ENCODE measurements around the gene FLT1. TPM values are rescaled to one million over a fixed set of nuclear protein-coding genes. Genes with fewer than 3 reads are reported as not detected.

FLT1 gene
- total RNA-seq, 1 donor from 2014 or later, result 6.5 TPM

DNA sequence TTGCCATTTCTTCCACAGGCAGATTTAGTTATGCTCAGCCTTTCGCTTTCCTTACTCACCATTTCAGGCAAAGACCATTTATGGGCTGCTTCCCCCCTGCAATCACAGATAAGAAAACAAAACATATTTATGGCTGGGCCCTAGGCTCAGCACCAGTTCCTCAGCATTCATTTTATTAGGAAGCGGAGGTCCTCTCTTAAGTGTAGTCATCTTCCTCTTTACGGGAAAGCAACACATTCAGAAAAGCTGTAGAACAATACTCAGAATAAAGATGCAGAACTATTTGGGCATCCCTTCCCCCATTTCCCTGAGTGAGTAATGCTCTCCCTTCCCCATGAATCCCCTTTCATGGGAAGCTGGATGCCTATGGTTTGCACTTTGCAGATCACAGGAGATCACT is 27.9 kb downstream of the FLT1 start:
- H3K27ac Mint-ChIP-seq, result no peak overlapping the region
- no peaks in the 10 kb centered on the region for H3K9me3 Mint-ChIP-seq
- H3K36me3 Mint-ChIP-seq, result no peaks in the 10 kb centered on the region
- H3K4me3 Mint-ChIP-seq, result no peak overlapping the region
- H3K4me1 Mint-ChIP-seq, result peaks cover 2% of the 10 kb centered on the region
- DNase-seq (ENCODE audit: low spot score in 2 of 2, unreplicated experiment in 2 of 2), result no peak
- H3K27me3 Mint-ChIP-seq (ENCODE audit: low read depth), result no peaks in the 10 kb centered on the region
- no peak for TF ChIP-seq CTCF (IDR thresholded peaks at IDR 0.05; ENCODE audit: unreplicated experiment)

GRCh38 chr13:28466151-28466550 is 28.8 kb downstream of the FLT1 start:
- Mint-ChIP-seq H3K9me3 (peaks cover 3% of the 10 kb centered on the region), H3K36me3 (no peaks in the 10 kb centered on the region), H3K4me3 (no peak overlapping the region), H3K27ac (no peak overlapping the region), H3K4me1 (peaks cover 2% of the 10 kb centered on the region), H3K27me3 (ENCODE audit: low read depth) (no peaks in the 10 kb centered on the region)
- no peak for TF ChIP-seq CTCF (IDR thresholded peaks at IDR 0.05; ENCODE audit: unreplicated experiment)
- DNase-seq (ENCODE audit: low spot score in 2 of 2, unreplicated experiment in 2 of 2), result no peak

- Mint-ChIP-seq H3K9me3 (peaks cover 3% of the 10 kb centered on the region), H3K4me3 (no peak overlapping the region), H3K4me1 (peaks cover 2% of the 10 kb centered on the region), H3K27ac (no peak overlapping the region), H3K36me3 (no peaks in the 10 kb centered on the region), H3K27me3 (ENCODE audit: low read depth) (no peaks in the 10 kb centered on the region)
- DNase-seq (ENCODE audit: low spot score in 2 of 2, unreplicated experiment in 2 of 2), result no peak
- no peak for TF ChIP-seq CTCF (IDR thresholded peaks at IDR 0.05; ENCODE audit: unreplicated experiment)
These were observed 30.0 kb downstream of the FLT1 start for GRCh38 chr13:28464861-28465460.

- DNase-seq (ENCODE audit: low spot score in 2 of 2, unreplicated experiment in 2 of 2), result no peak
- H3K27me3 Mint-ChIP-seq (ENCODE audit: low read depth), result peaks cover 3% of the 10 kb centered on the region
- H3K9me3 Mint-ChIP-seq, result peaks cover 3% of the 10 kb centered on the region
- H3K27ac Mint-ChIP-seq, result no peak overlapping the region
- H3K36me3 Mint-ChIP-seq, result no peaks in the 10 kb centered on the region
- H3K4me1 Mint-ChIP-seq, result peaks cover 2% of the 10 kb centered on the region
- no peak for TF ChIP-seq CTCF (IDR thresholded peaks at IDR 0.05; ENCODE audit: unreplicated experiment)
- H3K4me3 Mint-ChIP-seq, result no peak overlapping the region
These were observed 31.4 kb downstream of the FLT1 start for GRCh38 chr13:28463481-28463880.

DNA sequence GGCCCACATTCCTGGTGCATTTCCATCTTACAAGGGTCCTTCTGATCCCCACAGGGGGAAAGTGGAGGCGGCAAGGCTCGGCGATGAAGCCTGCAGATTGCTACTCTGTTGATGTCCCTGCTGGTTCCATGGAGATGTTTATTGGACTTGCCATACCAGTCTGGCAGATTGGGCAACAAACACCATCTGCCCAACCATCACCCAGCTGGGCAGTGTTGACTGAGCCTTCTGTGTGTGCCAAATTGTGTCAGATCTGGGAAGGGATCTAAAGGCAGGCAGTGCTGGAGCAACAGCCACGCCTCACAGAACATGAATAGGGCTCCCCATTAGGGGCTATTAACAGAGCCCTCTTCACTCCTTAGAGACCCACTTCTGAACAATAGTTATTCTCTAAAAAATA is 35.0 kb downstream of the FLT1 start:
- H3K9me3 Mint-ChIP-seq, result peaks cover 3% of the 10 kb centered on the region
- TF ChIP-seq CTCF (IDR thresholded peaks at IDR 0.05; ENCODE audit: unreplicated experiment), result no peak
- no peak overlapping the region for H3K27ac Mint-ChIP-seq
- no peaks in the 10 kb centered on the region for H3K4me1 Mint-ChIP-seq
- H3K27me3 Mint-ChIP-seq (ENCODE audit: low read depth), result peaks cover 12% of the 10 kb centered on the region
- no peak for DNase-seq (ENCODE audit: low spot score in 2 of 2, unreplicated experiment in 2 of 2)
- no peaks in the 10 kb centered on the region for H3K36me3 Mint-ChIP-seq
- H3K4me3 Mint-ChIP-seq, result no peak overlapping the region

DNA sequence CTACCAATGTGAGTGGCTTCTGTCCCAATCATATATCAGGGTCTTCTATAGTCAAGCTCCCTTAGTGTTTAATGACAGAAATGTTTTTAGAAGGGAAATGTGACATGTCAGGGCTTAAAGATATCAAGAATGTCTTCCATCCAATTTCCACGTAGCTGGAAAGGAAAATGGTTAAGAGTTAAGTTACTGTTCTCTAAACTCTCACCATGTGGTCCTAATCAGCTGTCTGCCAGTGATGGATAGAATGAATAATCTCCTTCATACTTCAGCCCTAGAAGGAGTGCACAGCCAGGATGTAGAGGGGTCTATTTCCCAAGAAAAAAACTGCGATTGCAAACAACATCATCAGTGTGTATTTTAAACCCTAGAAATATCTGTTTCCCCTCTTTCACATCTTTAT is 36.3 kb downstream of the FLT1 start:
- no peaks in the 10 kb centered on the region for H3K36me3 Mint-ChIP-seq
- no peak overlapping the region for H3K4me3 Mint-ChIP-seq
- no peak for TF ChIP-seq CTCF (IDR thresholded peaks at IDR 0.05; ENCODE audit: unreplicated experiment)
- DNase-seq (ENCODE audit: low spot score in 2 of 2, unreplicated experiment in 2 of 2), result no peak
- no peak overlapping the region for H3K27ac Mint-ChIP-seq
- H3K27me3 Mint-ChIP-seq (ENCODE audit: low read depth), result peaks cover 13% of the 10 kb centered on the region
- peaks cover 3% of the 10 kb centered on the region for H3K9me3 Mint-ChIP-seq
- no peaks in the 10 kb centered on the region for H3K4me1 Mint-ChIP-seq

All from mesothelial cell of epicardium (in vitro differentiated cells).